Colonic mucosa (tissue), 4 donors: Measurements from ENCODE around the gene PRPF38A. TPM values are rescaled to one million over a fixed set of nuclear protein-coding genes. Genes with fewer than 3 reads are reported as not detected.

ENCODE experiments used
- DNase-seq: peaks from one replicate; pipeline ENCODE4 v3.0.0-alpha.2; 2020
- H3K27ac ChIP-seq: fragments of 200-600 bp; one replicate; pipeline ENCODE4 v1.8.0; 2021
- H3K27me3 ChIP-seq: fragments of 200-600 bp; one replicate; pipeline ENCODE4 v1.8.0; 2021
- H3K36me3 ChIP-seq: fragments of 200-600 bp; one replicate; pipeline ENCODE4 v1.8.0; 2021
- H3K4me1 ChIP-seq: fragments of 200-600 bp; one replicate; pipeline ENCODE4 v1.8.0; 2021; ENCODE audit warnings: mild to moderate bottlenecking
- H3K4me3 ChIP-seq: fragments of 200-600 bp; one replicate; pipeline ENCODE4 v1.8.0; 2021
- H3K9ac ChIP-seq, 2 donors: one replicate each; pipeline ENCODE4 v1.7.0; 2013; ENCODE audit warnings: control low read depth in 2 of 2, low read depth in 2 of 2, low read length in 2 of 2
- H3K9me3 ChIP-seq: fragments of 200-600 bp; one replicate; pipeline ENCODE4 v1.8.0; 2021
- CTCF ChIP-seq: fragments of 200-600 bp; IDR thresholded peaks from one replicate; pipeline ENCODE4 v1.8.0; 2022; ENCODE audit warnings: antibody characterized with exemption, mild to moderate bottlenecking
- intact Hi-C: fragments of 100-400 bp; cut with DNase I; formaldehyde crosslinking; loops from one replicate; pipeline ENCODE4 v1.14.1; 2022
- total RNA-seq, 2 donors: library from RNA; stranded (reverse); fragmentation: NEBNext Ultra II Directional in 1 of 2; extraction: Animal tissue kit (Norgen Biotek cat#: 25700) in 1 of 2; gene quantifications; one replicate each; pipeline ENCODE4 v1.2.1, GENCODE V29; 2021
- donor health status: healthy.
- donor health status: DM: no; HTN: no; CAD: no.
- donor health status: DM: no; HTN: no; CAD: no.

Gene PRPF38A
- total RNA-seq, 2 donors from 2014 or later: 56.7 to 61.4 TPM

DNA sequence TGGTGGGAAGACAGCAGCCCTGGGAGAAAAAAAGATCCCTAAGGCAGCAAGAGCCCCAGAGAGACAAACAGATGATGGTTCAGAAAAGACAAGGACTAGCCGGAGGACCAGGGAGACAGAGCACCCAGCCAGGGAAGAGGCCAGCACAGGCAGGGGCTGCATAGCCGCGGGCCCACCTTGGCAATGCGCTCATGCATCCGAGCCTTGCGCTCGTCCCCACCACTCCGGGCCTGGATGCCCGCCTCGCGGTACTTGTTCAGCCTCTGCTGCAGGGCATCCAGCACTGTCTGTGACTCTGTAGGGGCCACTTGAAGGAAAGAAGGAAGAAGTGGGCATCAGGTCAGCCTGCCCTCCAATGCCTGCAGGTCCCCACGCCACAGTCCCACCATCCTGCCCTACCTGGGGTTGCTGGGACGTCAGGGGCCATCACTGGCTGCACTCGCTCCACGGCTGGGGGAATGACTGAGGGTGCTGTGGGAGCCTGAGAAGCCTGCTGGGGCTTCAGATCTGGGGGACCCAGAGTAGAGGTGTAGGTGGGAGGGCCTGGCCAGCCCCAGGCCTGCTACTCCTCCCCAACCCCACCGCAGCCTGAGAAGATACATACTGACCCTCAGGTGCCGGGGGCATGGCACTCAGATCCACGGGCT, 45.4 kb upstream of the PRPF38A start:
- Histone ChIP-seq H3K27me3 (no peaks in the 10 kb centered on the region), H3K27ac (no peak overlapping the region), H3K36me3 (peaks cover 52% of the 10 kb centered on the region), H3K4me1 (no peaks in the 10 kb centered on the region), H3K9me3 (no peaks in the 10 kb centered on the region), H3K9ac (no peak overlapping the region), H3K4me3 (no peak overlapping the region)
- TF ChIP-seq CTCF: no peak
- intact Hi-C loops: no loop called here
- DNase-seq: no peak

DNA sequence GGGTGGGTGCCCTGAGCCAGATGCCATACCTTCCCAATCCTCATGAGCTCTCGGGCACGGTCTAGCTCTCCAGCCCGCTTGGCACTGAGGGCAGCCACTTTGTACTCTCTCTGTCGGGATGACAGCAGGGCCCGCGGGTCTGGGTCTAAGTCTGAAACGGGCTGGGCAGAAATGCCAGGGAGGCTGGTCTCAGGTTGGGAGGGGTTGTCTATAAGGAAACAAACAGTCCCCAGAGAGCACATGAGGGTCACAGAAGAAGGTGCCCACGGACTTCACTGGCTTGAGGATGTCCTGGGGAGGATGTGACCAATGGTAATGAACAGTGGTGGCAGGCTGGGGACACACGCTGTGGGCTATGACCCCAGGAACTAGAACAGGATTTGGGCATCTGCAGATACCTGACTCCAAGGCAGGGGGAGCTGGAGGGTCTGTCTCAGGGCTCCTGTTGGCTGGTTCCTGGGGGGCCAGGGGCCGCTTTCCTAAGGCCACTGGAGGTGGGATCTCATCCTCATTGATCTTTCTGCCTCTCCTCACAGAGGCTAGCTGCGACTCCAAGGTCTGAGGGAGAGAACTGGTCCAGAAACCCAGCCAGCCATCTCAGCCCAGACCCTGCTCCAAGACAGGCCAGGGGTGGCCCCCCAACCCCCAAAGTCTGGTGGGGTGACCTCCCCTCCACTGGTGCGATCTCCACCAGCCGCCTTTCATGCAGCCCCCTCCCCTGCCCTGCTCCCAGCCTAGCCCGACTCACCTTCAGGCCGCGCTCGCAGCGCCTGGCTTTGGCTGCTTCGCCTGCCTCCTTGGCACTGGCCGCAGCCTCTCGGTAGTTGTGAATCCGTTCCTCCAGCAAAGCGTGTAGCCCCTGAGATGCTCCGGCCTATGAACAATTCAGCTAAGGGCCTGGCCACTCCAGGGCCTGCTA, 44.5 kb upstream of the PRPF38A start:
- no peak for TF ChIP-seq CTCF
- Histone ChIP-seq H3K36me3 (peaks cover 46% of the 10 kb centered on the region), H3K4me1 (peaks cover under 1% of the 10 kb centered on the region), H3K27ac (no peak overlapping the region), H3K9me3 (no peaks in the 10 kb centered on the region), H3K4me3 (no peak overlapping the region), H3K27me3 (no peaks in the 10 kb centered on the region), H3K9ac (no peak overlapping the region)
- intact Hi-C loops: no loop called here
- DNase-seq: no peak

- Histone ChIP-seq H3K4me3 (no peak overlapping the region), H3K9ac (no peak overlapping the region), H3K36me3 (peaks cover 40% of the 10 kb centered on the region), H3K27me3 (no peaks in the 10 kb centered on the region), H3K27ac (no peak overlapping the region), H3K4me1 (peaks cover 3% of the 10 kb centered on the region), H3K9me3 (no peaks in the 10 kb centered on the region)
- intact Hi-C loops: no loop called here
- DNase-seq: no peak
- no peak for TF ChIP-seq CTCF
These were observed 43.8 kb upstream of the PRPF38A start for GRCh38 chr1:52360595-52360968.

- no peak overlapping the region for H3K9ac ChIP-seq
- DNase-seq: peak; percentile 29
- H3K36me3 ChIP-seq: peaks cover 11% of the 10 kb centered on the region
- H3K27me3 ChIP-seq: no peaks in the 10 kb centered on the region
- intact Hi-C loops: no loop called here
- H3K4me1 ChIP-seq: peaks cover 3% of the 10 kb centered on the region
- no peak overlapping the region for H3K4me3 ChIP-seq
- H3K27ac ChIP-seq: no peak overlapping the region
- no peaks in the 10 kb centered on the region for H3K9me3 ChIP-seq
- TF ChIP-seq CTCF: no peak
These were observed 40.1 kb upstream of the PRPF38A start for GRCh38 chr1:52364235-52364839.

- peak overlapping the region; percentile 82 for H3K4me3 ChIP-seq
- H3K27ac ChIP-seq: peak overlapping the region; percentile 89
- H3K4me1 ChIP-seq: peaks cover 3% of the 10 kb centered on the region
- H3K9me3 ChIP-seq: no peaks in the 10 kb centered on the region
- peaks cover 7% of the 10 kb centered on the region for H3K36me3 ChIP-seq
- intact Hi-C loops: no loop called here
- H3K9ac ChIP-seq: peak overlapping the region; percentile 91 to 96
- H3K27me3 ChIP-seq: no peaks in the 10 kb centered on the region
- no peak for TF ChIP-seq CTCF
- peak; percentile 63 for DNase-seq
These were observed 39.2 kb upstream of the PRPF38A start for GRCh38 chr1:52365071-52365745.
